Nephron progenitor cell (in vitro differentiated cells): ENCODE data around the gene CLEC4C.

Experiments
- DNase-seq: peaks from one replicate; pipeline ENCODE4 v3.0.0; 2021
- H3K27ac Mint-ChIP-seq: 2 replicates; pipeline ENCODE4 v1.8.0; 2021; ENCODE audit warnings: mild to moderate bottlenecking, moderate library complexity, mixed read lengths
- H3K27me3 Mint-ChIP-seq: 2 replicates; pipeline ENCODE4 v1.8.0; 2021; ENCODE audit warnings: mild to moderate bottlenecking, low read depth, mixed read lengths; ENCODE audit not compliant: poor library complexity
- H3K36me3 Mint-ChIP-seq: 2 replicates; pipeline ENCODE4 v1.8.0; 2021; ENCODE audit warnings: low read depth, mixed read lengths
- H3K4me1 Mint-ChIP-seq: 2 replicates; pipeline ENCODE4 v1.8.0; 2021; ENCODE audit warnings: mixed read lengths
- H3K4me3 Mint-ChIP-seq: 2 replicates; pipeline ENCODE4 v1.8.0; 2021; ENCODE audit warnings: mild to moderate bottlenecking, moderate library complexity, mixed read lengths
- H3K9me3 Mint-ChIP-seq: 2 replicates; pipeline ENCODE4 v1.8.0; 2021; ENCODE audit warnings: mild to moderate bottlenecking, moderate library complexity, mixed read lengths
- CTCF ChIP-seq: fragments of 200-600 bp; sonication (generic); IDR thresholded peaks from 2 replicates; pipeline ENCODE4 v1.5.0; 2021; ENCODE audit warnings: antibody characterized with exemption

The CLEC4C gene

GRCh38 chr12:7693793-7694192 is 53.4 kb downstream of the CLEC4C start:
- Mint-ChIP-seq H3K27me3 (peaks cover 5% of the 10 kb centered on the region), H3K4me1 (peaks cover 13% of the 10 kb centered on the region), H3K36me3 (no peaks in the 10 kb centered on the region), H3K27ac (peak overlapping the region; percentile 94), H3K4me3 (no peak overlapping the region), H3K9me3 (no peaks in the 10 kb centered on the region)
- no peak for DNase-seq
- no peak for TF ChIP-seq CTCF

- Mint-ChIP-seq H3K4me1 (no peaks in the 10 kb centered on the region), H3K36me3 (no peaks in the 10 kb centered on the region), H3K27ac (no peak overlapping the region), H3K4me3 (no peak overlapping the region), H3K27me3 (no peaks in the 10 kb centered on the region), H3K9me3 (peaks cover 4% of the 10 kb centered on the region)
- DNase-seq = no peak
- TF ChIP-seq CTCF = no peak
Measured at GRCh38 chr12:7681535-7681934, 65.6 kb downstream of the CLEC4C start.
